ENCODE measurements around the gene NWD2. TPM values are rescaled to one million over a fixed set of nuclear protein-coding genes. Genes with fewer than 3 reads are reported as not detected.

NWD2 gene
- total RNA-seq, 2 experiments from 2014 or later = not detected

- no peaks in the 10 kb centered on the region for H3K4me1 Mint-ChIP-seq (ENCODE audit: low read depth)
- peaks cover 3 to 10% of the 10 kb centered on the region in 2 experiments for H3K27me3 ChIP-seq (ENCODE audit: control insufficient read depth in 1 of 2, insufficient read depth in 2 of 2, low read length in 2 of 2)
- H3K4me3 ChIP-seq (ENCODE audit: low read length) = no peak overlapping the region
- H3K9me3 Mint-ChIP-seq = no peaks in the 10 kb centered on the region
- H3K4me1 ChIP-seq (ENCODE audit: insufficient read depth, low read length) = no peaks in the 10 kb centered on the region
- no peak for ATAC-seq (ENCODE audit: poor library complexity)
- H3K9me3 ChIP-seq (ENCODE audit: control insufficient read depth in 1 of 2, insufficient read depth in 1 of 2, low read length in 2 of 2) = peaks cover 0 to 5% of the 10 kb centered on the region in 2 experiments
- intact Hi-C loops (cut with DNase I, micrococcal nuclease) = no loop called here
- DNase-seq = no peak
- no peaks in the 10 kb centered on the region for H3K36me3 ChIP-seq (ENCODE audit: insufficient read depth, low read length)
- POLR2A ChIA-PET = no interaction called here
- H3K36me3 Mint-ChIP-seq (ENCODE audit: low read depth) = no peaks in the 10 kb centered on the region
- CTCF ChIA-PET = no interaction called here
- H3K4me3 Mint-ChIP-seq = no peak overlapping the region
- no peak overlapping the region for H3K27ac Mint-ChIP-seq
- TF ChIP-seq CTCF (IDR thresholded peaks at IDR 0.05) = no peak
- no peak overlapping the region for H3K27ac ChIP-seq (ENCODE audit: low read depth in 1 of 2, low read length in 2 of 2)
- peaks cover 57% of the 10 kb centered on the region for H3K27me3 Mint-ChIP-seq
These were observed 232.1 kb downstream of the NWD2 start for GRCh38 chr4:37476691-37477090.

- H3K4me3 Mint-ChIP-seq = no peak overlapping the region
- no peak for TF ChIP-seq CTCF (IDR thresholded peaks at IDR 0.05)
- Histone ChIP-seq H3K27me3 (ENCODE audit: control insufficient read depth in 1 of 2, insufficient read depth in 2 of 2, low read length in 2 of 2) (peaks cover 0 to 10% of the 10 kb centered on the region in 2 experiments), H3K9me3 (ENCODE audit: control insufficient read depth in 1 of 2, insufficient read depth in 1 of 2, low read length in 2 of 2) (peaks cover 0 to 5% of the 10 kb centered on the region in 2 experiments), H3K36me3 (ENCODE audit: insufficient read depth, low read length) (no peaks in the 10 kb centered on the region), H3K4me3 (ENCODE audit: low read length) (no peak overlapping the region), H3K27ac (ENCODE audit: low read depth in 1 of 2, low read length in 2 of 2) (no peak overlapping the region), H3K4me1 (ENCODE audit: insufficient read depth, low read length) (no peaks in the 10 kb centered on the region)
- ChIA-PET POLR2A (no interaction called here), CTCF (no interaction called here)
- peaks cover 62% of the 10 kb centered on the region for H3K27me3 Mint-ChIP-seq
- DNase-seq (no peak), ATAC-seq (ENCODE audit: poor library complexity) (no peak)
- H3K9me3 Mint-ChIP-seq = no peaks in the 10 kb centered on the region
- intact Hi-C loops (cut with DNase I, micrococcal nuclease) = no loop called here
- H3K27ac Mint-ChIP-seq = no peak overlapping the region
- no peaks in the 10 kb centered on the region for H3K36me3 Mint-ChIP-seq (ENCODE audit: low read depth)
- H3K4me1 Mint-ChIP-seq (ENCODE audit: low read depth) = no peaks in the 10 kb centered on the region
These were observed 232.6 kb downstream of the NWD2 start for GRCh38 chr4:37477126-37477525.

- intact Hi-C loops (cut with DNase I, micrococcal nuclease) = no loop called here
- Histone ChIP-seq H3K9me3 (ENCODE audit: control insufficient read depth in 1 of 2, insufficient read depth in 1 of 2, low read length in 2 of 2) (peaks cover 0 to 5% of the 10 kb centered on the region in 2 experiments), H3K4me1 (ENCODE audit: insufficient read depth, low read length) (no peaks in the 10 kb centered on the region), H3K36me3 (ENCODE audit: insufficient read depth, low read length) (no peaks in the 10 kb centered on the region), H3K27ac (ENCODE audit: low read depth in 1 of 2, low read length in 2 of 2) (no peak overlapping the region), H3K4me3 (ENCODE audit: low read length) (no peak overlapping the region), H3K27me3 (ENCODE audit: control insufficient read depth in 1 of 2, insufficient read depth in 2 of 2, low read length in 2 of 2) (peaks cover 0 to 10% of the 10 kb centered on the region in 2 experiments)
- Mint-ChIP-seq H3K27ac (no peak overlapping the region), H3K36me3 (ENCODE audit: low read depth) (no peaks in the 10 kb centered on the region), H3K9me3 (no peaks in the 10 kb centered on the region), H3K4me3 (no peak overlapping the region), H3K4me1 (ENCODE audit: low read depth) (no peaks in the 10 kb centered on the region), H3K27me3 (peaks cover 58% of the 10 kb centered on the region)
- DNase-seq (no peak), ATAC-seq (ENCODE audit: poor library complexity) (no peak)
- ChIA-PET POLR2A (no interaction called here), CTCF (no interaction called here)
- no peak for TF ChIP-seq CTCF (IDR thresholded peaks at IDR 0.05)
These were observed 233.6 kb downstream of the NWD2 start for GRCh38 chr4:37478151-37478550.

Data from CD4-positive, alpha-beta T cell (primary cell).